A673 (cell line): ENCODE measurements around the gene XKR7. TPM values are rescaled to one million over a fixed set of nuclear protein-coding genes. Genes with fewer than 3 reads are reported as not detected.

Source experiments
- BruUV-seq: library from RNA; stranded (reverse); fragments of 400-500 nt; replicated peaks from 2 replicates; lab custom pipeline; 2021; lab: Mats Ljungman, UMichigan
- CTCF ChIA-PET: fragments of 300-600 bp; sonication (Branson Sonifier 250); formaldehyde crosslinking; loops from one replicate; lab custom pipeline; 2022; ENCODE audit warnings: antibody characterized with exemption; lab: Charles Lee
- POLR2A ChIA-PET: fragments of 300-600 bp; sonication (Branson Sonifier 250); formaldehyde crosslinking; loops from one replicate; lab custom pipeline; 2022; ENCODE audit warnings: antibody characterized with exemption; ENCODE audit not compliant: low non-redundant PET; lab: Charles Lee
- DNase-seq: peaks from one replicate; pipeline ENCODE4 v3.0.0-alpha.2; 2015; ENCODE audit warnings: low spot score
- H3K27ac ChIP-seq: fragments of 200-600 bp; sonication (generic); 2 replicates; pipeline ENCODE4 v1.5.1; 2016; ENCODE audit warnings: mixed run types, low read depth, mild to moderate bottlenecking, mixed read lengths, antibody characterized with exemption, low read length; ENCODE audit not compliant: poor library complexity, severe bottlenecking
- H3K27me3 ChIP-seq: fragments of 200-600 bp; sonication (generic); replicated peaks from 2 replicates; pipeline ENCODE4 v1.6.1; 2017; ENCODE audit warnings: mixed run types, low read depth, mild to moderate bottlenecking, mixed read lengths, antibody characterized with exemption, low read length; ENCODE audit not compliant: insufficient read depth, poor library complexity
- H3K36me3 ChIP-seq: fragments of 200-600 bp; sonication (generic); 2 replicates; pipeline ENCODE4 v1.6.1; 2016; ENCODE audit warnings: mixed run types, mild to moderate bottlenecking, mixed read lengths, antibody characterized with exemption, low read length; ENCODE audit not compliant: insufficient read depth, poor library complexity, severe bottlenecking
- H3K4me1 ChIP-seq: fragments of 200-600 bp; sonication (generic); 2 replicates; pipeline ENCODE4 v1.6.1; 2017; ENCODE audit warnings: mixed run types, mild to moderate bottlenecking, mixed read lengths, antibody characterized with exemption, low read length; ENCODE audit not compliant: insufficient read depth, poor library complexity, severe bottlenecking
- H3K4me3 ChIP-seq: fragments of 200-600 bp; sonication (generic); 2 replicates; pipeline ENCODE4 v1.5.1; 2016; ENCODE audit warnings: low read depth, mixed run types, mild to moderate bottlenecking, mixed read lengths, low read length; ENCODE audit not compliant: poor library complexity, severe bottlenecking
- H3K9me3 ChIP-seq: fragments of 200-600 bp; sonication (generic); 2 replicates; pipeline ENCODE4 v1.6.1; 2016; ENCODE audit warnings: mixed run types, low read depth, mild to moderate bottlenecking, mixed read lengths, antibody characterized with exemption, low read length; ENCODE audit not compliant: poor library complexity, severe bottlenecking
- EZH2 ChIP-seq: fragments of 200-600 bp; sonication (generic); IDR thresholded peaks from 2 replicates; pipeline ENCODE4 v1.6.1; 2017; ENCODE audit warnings: borderline replicate concordance, low read depth, mild to moderate bottlenecking, mixed read lengths, antibody characterized with exemption, low read length; ENCODE audit not compliant: poor library complexity, severe bottlenecking
- intact Hi-C: fragments of 100-400 bp; cut with micrococcal nuclease; formaldehyde crosslinking; loops from one replicate; pipeline ENCODE4 v1.10.0; 2022; ENCODE audit not compliant: unreplicated experiment
- total RNA-seq: library from RNA; stranded (reverse); gene quantifications from 2 replicates; pipeline ENCODE4 v1.2.3, GENCODE V29; 2021
- TF ChIP-seq, protein P1 (sequence below): fragments of 300-800, 200-600 bp; sonication (generic); conservative IDR thresholded peaks from 2 replicates; pipeline ENCODE4 v1.5.1; 2017; ENCODE audit warnings: low read depth, mild to moderate bottlenecking, antibody characterized with exemption, low read length, moderate library complexity, mixed read lengths

XKR7 gene
- total RNA-seq, 1 experiment from 2014 or later: not detected

DNA sequence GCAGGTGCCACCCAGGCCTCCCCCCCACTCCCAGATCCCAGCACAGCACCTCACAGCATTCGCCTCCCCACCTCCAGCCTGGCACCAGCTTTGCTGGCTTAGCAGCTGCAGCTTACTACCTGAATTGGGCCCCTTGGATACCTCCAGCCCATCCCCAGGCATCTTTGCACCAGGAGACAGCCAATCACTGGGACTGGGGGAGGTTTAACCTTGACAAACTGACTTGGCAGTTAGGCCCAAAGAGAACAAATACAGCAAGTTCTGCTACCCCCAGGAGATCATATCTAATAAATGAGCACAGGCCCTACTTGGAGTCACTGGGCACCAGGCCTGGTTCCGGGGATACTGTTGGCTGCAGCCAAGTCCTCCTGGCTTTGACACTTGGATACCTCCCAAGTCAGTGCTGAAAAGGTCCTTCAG, 24.9 kb upstream of the XKR7 start:
- Histone ChIP-seq H3K4me1 (peaks cover 7% of the 10 kb centered on the region), H3K27me3 (no peaks in the 10 kb centered on the region), H3K36me3 (peaks cover 35% of the 10 kb centered on the region), H3K4me3 (no peak overlapping the region), H3K9me3 (no peaks in the 10 kb centered on the region), H3K27ac (no peak overlapping the region)
- DNase-seq: no peak
- no TSS peak for BruUV-seq
- CTCF ChIA-PET: no interaction called here
- intact Hi-C loops: no loop called here
- TF ChIP-seq EZH2: no peak
- POLR2A ChIA-PET: no interaction called here

DNA sequence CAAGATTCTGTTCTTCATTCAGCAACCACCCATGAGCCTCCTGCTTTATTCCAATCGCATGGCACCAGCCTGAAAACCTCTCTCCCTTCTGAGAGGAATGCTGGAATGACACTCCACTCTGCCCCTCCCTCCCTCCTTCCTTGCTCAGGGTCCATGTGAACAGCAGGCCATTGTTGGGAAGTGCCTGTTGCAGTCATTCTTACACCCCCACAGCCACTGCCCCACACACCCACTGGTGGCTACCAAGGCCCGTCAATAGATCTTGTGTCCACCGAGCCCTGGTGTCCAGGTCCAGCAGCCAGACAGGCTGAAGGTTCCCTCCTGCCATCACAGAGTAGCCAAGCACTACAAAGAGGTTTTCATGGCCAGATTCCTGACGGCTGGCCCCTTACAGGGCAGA, 22.6 kb upstream of the XKR7 start:
- intact Hi-C loops: no loop called here
- TF ChIP-seq, protein P1, sequence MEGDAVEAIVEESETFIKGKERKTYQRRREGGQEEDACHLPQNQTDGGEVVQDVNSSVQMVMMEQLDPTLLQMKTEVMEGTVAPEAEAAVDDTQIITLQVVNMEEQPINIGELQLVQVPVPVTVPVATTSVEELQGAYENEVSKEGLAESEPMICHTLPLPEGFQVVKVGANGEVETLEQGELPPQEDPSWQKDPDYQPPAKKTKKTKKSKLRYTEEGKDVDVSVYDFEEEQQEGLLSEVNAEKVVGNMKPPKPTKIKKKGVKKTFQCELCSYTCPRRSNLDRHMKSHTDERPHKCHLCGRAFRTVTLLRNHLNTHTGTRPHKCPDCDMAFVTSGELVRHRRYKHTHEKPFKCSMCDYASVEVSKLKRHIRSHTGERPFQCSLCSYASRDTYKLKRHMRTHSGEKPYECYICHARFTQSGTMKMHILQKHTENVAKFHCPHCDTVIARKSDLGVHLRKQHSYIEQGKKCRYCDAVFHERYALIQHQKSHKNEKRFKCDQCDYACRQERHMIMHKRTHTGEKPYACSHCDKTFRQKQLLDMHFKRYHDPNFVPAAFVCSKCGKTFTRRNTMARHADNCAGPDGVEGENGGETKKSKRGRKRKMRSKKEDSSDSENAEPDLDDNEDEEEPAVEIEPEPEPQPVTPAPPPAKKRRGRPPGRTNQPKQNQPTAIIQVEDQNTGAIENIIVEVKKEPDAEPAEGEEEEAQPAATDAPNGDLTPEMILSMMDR: no peak
- TF ChIP-seq EZH2: no peak
- Histone ChIP-seq H3K36me3 (peaks cover 45% of the 10 kb centered on the region), H3K27ac (no peak overlapping the region), H3K4me3 (no peak overlapping the region), H3K9me3 (no peaks in the 10 kb centered on the region), H3K27me3 (no peaks in the 10 kb centered on the region), H3K4me1 (peaks cover 7% of the 10 kb centered on the region)
- BruUV-seq: no TSS peak
- ChIA-PET POLR2A (no interaction called here), CTCF (no interaction called here)
- DNase-seq: no peak

DNA sequence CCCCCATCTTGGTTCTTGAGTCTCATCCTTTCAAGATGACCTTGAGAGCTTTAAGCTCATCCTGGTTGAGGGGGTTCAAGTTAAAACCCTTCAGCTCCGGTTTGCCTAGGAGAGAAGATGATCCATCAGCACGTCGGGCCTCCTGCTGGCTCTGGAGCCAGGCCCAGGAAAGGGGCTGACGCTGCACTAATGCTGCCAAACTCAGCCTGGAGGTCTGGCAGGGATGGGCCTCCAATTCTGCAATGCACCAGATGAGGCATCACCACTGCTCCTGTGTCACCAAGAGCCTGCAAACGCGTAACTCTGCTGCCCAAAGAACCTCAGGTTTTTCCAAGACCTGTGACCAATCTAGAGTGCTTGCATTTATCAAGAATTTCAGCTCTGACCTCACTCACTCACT, 22.2 kb upstream of the XKR7 start:
- Histone ChIP-seq H3K36me3 (peaks cover 45% of the 10 kb centered on the region), H3K4me3 (no peak overlapping the region), H3K4me1 (peaks cover 11% of the 10 kb centered on the region), H3K27me3 (no peaks in the 10 kb centered on the region), H3K9me3 (no peaks in the 10 kb centered on the region), H3K27ac (no peak overlapping the region)
- CTCF ChIA-PET: no interaction called here
- POLR2A ChIA-PET: no interaction called here
- peak; percentile 65 for DNase-seq
- intact Hi-C loops: no loop called here
- BruUV-seq: no TSS peak
- no peak for TF ChIP-seq EZH2
- TF ChIP-seq, protein P1: no peak

- no TSS peak for BruUV-seq
- POLR2A ChIA-PET: no interaction called here
- Histone ChIP-seq H3K9me3 (no peaks in the 10 kb centered on the region), H3K27ac (no peak overlapping the region), H3K36me3 (peaks cover 45% of the 10 kb centered on the region), H3K27me3 (no peaks in the 10 kb centered on the region), H3K4me1 (peaks cover 15% of the 10 kb centered on the region), H3K4me3 (no peak overlapping the region)
- CTCF ChIA-PET: no interaction called here
- TF ChIP-seq EZH2: no peak
- TF ChIP-seq, protein P1: no peak
- intact Hi-C loops: no loop called here
- no peak for DNase-seq
Measured at GRCh38 chr20:31948008-31948407, 19.9 kb upstream of the XKR7 start.
